Measurements from ENCODE around the gene SIMC1.

SIMC1 gene

DNA sequence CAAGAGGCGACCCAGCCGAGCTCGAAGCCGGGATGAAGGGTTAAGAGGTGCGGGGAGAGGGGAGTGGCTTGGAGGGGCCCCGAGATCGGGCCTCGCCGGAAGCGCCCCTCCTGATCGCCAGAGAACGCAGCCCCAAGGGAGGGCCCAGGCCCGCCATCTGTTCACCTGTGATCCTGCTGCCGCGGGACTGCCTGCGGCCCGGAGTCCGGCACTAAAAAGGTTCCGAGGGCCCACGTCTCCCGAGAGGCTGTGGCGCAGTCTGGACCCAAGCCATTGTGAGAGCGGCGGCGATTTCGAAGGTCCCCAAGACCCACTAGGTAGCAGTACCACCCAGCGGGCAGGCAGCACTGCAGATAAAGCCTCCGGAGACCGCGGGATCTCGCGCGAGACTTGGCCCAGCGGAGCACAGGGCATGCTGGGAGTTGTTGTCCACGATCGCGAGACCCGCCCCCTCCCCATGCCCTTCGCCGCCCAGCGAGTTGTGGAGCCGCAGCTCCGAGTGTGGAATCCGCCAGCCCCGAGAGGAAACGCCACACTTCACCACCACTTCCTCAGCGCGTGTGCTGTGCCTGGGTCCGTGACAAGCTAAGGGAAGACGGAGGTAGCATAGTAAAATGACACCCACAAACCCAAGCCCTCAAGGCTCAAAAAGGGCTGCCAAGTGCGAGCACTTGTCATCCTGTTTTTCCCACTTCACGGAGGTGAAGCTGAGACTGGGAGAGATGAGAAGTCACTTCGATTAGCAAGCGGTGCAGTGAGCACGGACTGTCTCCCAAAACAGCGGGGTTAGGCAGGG, 123.4 kb downstream of the SIMC1 start, which contains the start of gene KIAA1191:
KIAA1191 (minus strand) TSS at position 328 of the 796 bp plus-strand sequence. CDS start 2,256 bp downstream, outside the sequence.
- DNase-seq (ENCODE audit: low read depth in 3 of 3): peak; percentile 87 to 93 (median 88)

DNA sequence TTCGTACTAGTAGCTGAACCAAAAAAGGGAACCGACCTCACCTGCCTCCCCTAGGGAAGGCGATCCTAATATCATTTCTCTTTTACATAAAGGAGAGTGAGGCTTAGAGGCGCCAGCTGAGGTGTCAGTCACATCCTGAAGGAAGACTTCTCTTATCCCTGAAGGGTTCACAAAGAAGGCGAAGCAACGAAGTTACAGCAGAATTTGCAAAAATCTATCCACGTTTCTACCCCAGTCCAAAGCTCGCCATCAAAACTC, 123.9 kb downstream of the SIMC1 start:
- DNase-seq (ENCODE audit: low read depth in 3 of 3): no peak

DNA sequence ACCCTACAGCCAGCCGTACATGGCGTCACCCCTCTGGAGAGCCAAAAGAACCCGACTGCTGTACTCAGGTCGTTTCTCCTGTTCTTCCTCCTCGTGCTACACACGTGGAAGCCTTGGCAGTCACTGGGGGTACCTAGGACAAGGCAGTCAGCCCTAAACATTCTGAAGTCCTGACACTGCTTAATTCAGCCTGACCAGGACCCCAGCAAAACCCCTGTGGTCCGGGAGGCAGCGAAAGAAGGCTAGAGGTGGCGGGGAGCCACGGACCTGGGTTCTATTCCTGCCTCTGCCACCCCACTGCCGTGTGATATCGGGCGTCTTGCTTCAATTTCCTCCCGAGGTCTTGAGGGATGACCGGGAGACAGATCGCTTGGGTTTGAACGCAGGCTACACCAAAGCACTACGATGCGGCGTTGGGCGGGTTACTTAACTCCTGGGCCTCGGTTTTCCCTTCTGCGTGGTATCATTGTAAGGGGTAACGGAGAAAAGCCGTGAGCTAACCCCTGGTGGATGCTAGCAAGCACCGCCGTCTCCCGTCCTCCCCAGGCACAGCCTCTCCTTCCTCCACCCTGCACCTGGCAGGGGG, 126.6 kb downstream of the SIMC1 start:
- no peak for DNase-seq (ENCODE audit: low read depth in 3 of 3)

DNA sequence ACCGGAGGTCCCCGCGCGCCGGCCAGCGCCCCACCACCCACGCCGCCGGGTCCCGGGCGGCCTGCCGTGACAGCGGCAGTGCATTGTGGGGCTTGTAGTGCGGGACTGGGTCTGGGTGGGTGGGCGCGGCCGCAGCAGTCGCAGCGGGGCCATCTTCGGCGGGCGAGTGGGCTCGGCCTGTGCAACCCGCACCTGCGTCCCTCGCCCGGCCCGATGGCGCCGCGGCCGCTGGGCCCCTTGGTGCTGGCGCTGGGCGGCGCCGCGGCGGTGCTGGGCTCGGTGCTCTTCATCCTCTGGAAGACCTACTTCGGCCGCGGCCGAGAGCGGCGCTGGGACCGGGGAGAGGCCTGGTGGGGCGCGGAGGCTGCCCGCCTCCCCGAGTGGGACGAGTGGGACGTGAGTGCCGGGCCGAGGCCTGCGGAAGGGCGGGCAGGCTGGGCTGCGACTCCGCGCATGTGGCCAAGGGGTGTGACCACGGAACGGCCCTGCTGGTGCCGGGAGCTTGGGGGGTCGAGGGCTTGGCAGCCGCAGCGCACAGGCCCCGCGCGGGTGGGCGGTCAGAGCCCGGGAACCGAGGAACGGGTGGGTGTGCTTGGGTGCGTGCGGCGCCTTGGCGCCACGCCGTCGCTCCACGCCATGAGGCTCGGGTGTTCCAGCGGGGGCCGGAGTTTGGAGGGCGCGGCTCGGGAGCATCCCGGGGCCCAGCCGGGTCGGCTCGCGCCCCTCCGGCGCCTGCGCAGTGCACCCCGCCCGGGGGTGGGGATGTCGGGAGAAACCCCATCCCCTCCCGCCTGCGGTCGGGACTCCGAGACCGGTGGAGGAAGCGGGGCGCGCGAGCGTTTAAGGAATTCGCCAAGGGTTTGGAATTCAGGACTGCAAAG, 127.4 kb downstream of the SIMC1 start, which contains the start of gene ARL10:
ARL10 (plus strand) TSS at position 137 of the 881 bp plus-strand sequence; CDS start at position 214, 77 bp downstream.
- DNase-seq (ENCODE audit: low read depth in 3 of 3): peak in 2 of 3 experiments; percentile 44 to 51

DNA sequence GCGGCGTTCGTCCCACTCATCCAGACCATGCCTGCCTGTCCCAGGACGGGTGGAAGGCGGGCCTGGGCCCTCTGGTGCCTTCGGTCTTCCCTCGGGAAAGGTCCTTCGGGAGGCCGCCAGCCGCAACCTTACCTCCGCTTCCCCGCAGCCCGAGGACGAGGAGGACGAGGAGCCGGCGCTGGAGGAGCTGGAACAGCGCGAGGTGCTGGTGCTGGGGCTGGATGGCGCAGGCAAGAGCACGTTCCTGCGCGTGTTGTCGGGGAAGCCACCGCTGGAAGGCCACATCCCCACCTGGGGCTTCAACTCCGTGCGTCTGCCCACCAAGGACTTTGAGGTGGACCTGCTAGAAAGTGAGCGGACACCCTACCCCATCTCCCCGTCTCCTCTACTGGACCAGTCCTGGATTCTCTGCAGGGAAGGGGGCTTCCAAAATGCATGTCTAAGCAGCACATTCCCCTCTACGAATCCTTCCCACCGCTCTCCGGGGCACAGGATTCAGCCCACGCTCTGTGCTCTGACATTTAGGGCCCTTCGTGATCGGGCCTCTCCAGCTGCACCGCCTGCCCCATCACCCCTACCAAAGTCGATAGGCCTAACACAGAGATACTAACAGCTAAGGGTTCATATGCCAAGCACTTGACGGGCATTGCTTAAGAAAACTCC, 128.1 kb downstream of the SIMC1 start:
- no peak for DNase-seq (ENCODE audit: low read depth in 3 of 3)

DNA sequence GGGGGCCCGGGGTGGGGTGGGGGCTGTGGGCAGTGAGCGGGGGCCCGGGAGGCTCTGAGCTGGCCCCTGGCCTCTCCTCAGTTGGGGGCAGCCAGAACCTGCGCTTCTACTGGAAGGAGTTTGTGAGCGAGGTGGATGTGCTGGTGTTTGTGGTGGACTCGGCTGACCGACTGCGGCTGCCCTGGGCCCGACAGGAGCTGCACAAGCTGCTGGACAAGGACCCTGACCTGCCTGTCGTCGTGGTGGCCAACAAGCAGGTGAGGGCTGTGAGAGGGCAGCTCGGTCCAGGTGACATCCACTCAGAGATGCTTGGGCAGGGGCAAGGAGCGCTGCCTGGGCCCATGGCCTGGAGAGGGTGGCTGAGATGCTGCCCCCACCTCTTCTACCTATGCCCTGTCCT, 130.5 kb downstream of the SIMC1 start:
- no peak for DNase-seq (ENCODE audit: low read depth in 3 of 3)

DNA sequence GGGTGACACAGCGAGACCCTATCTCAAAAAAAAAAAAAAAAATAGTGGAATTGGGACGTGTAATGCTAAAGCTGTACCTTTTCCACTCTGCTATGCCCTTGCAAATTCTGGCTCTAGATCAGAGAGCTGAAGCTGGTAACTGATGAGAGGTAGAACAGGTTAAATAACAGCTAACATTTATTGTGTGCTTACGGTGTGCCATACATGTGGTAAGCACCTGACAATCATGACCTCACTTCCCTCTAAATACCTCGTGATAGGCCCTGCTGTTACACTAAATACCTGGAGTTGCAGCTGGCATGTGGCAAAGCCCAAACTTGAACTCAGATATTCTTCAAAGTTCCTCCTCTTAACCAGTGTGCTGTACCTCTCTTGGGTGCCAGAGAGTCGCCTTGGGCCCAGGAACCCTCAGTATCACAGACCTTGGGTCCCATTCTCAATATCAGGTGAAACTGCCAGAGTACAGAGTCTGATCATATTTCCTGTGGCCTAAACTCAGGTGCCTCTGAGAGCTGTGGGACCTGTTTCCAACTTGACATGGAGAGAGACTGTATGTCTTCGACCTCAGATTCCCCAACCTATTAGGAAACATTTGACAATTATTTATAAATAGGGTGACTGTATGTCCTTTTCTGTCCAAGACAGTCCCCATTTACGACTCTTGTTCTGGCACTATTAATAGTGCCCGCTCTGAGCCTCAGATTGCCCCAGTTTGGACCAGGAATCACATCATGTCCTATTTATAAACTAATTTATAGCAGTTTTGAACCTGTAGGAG, 131.9 kb downstream of the SIMC1 start:
- DNase-seq (ENCODE audit: low read depth in 3 of 3): no peak

DNA sequence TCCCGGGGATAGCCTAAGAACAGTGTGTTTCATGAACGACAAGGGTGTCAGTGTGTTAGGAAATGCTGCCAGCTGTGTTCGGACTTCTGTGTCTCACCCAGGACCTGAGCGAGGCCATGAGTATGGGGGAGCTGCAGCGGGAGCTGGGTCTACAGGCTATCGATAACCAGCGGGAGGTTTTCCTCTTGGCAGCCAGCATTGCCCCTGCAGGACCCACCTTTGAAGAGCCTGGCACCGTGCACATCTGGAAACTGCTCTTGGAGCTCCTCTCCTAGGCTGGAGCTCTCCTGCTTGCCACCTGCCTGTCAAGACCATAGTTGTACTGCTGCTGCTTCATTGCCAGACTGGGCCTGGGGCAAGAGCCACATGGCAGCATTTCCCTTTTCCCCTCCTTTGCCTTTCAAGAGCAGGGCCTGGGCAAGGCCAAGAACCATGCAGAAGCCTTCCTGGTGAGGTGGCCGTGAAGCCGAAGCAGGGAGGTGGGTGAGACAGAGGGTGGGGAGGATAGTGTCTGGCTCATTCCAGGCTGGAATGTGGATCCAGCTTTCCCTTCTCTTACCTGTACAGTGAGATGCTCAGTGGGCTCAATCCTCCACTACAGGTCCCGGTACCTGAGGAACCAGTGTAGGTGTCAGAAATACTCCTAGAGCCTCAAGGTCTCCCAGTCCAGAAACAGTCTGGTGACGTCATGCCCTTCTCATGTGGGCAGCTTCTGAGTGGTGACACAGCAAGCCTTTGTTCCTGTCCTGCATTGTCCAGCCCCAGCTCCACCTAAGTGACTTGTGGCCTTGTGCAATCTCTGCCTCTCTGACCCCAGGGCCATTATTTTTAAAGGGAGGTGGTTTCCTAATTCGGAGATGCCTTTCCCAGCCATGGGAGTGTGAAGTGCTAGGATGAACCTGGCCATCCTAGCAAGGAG, 133.7 kb downstream of the SIMC1 start:
- DNase-seq (ENCODE audit: low read depth in 3 of 3): no peak

DNA sequence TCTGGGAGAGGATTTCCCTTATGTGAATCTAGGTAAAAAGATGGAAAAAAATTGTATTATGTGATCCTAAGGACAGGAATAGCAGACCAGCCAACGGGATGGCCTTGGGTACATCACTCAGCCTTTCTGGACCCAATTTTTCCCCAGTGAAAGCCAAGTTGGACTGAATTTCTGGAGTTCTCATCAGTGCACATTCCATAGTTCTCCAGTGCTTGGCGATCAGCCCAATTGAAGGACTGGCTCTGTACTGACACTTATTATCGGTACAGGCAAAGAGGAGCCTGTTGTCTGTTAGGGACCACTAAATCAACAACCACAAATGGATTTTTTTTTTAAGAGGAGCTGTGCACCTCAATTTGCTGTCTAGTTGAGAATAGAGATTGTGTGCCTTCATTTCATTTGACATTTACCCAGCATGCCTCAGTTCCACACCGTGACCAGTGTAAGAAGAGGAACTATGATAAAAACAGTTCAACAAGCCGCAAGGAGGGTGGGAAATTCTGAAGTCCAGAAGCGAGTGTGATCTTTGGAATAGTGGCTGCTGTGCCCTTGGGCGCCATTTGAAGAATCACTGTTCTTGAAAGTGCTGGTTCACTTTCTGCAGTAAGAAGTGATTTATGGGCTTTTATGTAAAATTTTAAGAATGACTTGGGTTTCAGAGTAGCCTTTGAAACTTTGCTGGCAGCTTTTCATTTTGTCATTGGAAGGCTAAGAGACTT, 135.0 kb downstream of the SIMC1 start:
- no peak for DNase-seq (ENCODE audit: low read depth in 3 of 3)

DNA sequence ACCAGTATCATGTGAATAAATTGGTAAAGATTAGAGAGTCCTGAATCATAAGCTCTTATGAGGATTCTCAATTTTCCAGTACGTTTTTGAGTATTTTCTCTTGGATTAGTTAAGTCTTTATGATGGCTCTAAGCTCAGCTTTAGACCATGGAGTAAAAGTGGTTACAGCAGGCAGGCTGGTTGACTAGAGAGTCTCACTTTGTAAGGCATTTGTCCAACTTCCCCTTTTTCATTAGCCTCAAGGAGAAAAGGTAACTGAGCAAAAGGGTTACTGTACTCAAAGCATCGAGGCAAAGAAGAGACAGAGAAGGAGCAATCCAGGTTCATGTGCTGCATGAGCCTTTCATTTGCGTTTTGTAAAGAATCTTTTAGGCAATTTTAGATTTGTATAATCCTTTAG, 141.7 kb downstream of the SIMC1 start:
- DNase-seq (ENCODE audit: low read depth in 3 of 3): no peak

DNA sequence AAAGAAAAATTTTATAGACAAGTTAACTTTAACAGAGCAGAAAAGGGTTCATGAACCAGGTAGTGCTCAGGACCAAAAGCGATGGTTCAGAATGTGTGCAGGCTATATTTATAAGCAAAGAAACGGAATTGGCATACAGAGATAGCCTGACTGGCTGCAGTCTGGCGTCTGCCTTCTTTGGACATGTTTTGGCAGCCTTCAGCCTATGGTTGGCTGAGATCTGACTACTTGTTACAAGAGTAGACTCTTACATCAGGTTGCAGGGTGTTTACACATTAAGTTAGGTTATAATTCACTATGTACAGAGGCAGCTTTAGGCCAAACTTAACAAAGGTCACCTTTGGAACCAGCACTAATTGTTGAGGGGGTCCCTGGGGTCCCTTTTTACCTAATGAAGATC, 143.2 kb downstream of the SIMC1 start:
- DNase-seq (ENCODE audit: low read depth in 3 of 3): no peak

DNA sequence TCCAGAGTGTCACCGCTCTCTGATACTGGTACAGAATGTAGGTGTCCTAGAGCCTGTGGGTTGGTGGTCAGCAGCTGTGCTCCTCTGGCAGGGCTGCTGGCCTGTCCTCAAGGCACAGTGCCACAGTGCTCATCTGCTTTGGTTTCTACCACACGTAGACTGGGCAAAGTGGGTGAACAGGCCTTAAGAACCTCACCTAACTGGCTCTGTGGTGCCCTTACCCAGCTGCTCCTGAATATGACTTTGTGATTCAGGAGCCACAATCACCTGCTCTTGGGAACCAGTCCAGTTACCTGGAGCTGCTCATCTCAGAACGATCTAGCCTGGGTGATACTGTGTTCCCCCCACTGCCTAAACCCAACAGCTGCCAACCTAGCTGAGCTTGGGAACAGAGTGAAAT, 143.8 kb downstream of the SIMC1 start:
- DNase-seq (ENCODE audit: low read depth in 3 of 3): no peak

DNA sequence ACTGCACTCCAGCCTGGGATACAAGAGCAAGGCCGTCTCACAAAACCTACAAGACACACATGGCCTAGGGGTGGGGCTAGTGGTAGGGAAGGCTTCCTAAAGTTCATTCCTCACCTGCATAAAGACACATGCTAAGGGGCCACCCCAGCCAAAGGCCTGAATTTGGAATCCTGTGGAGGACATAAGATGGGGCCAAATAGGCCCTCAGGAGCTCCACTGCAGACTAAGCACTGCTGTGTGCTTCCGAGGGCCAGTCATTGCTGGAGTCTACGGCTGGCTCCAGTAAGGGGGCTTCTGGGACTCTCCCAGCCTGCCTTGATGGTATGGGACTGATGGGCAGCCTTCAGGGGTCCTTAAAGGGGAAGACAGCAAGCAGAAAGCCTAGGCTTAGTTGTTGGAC, 144.5 kb downstream of the SIMC1 start:
- DNase-seq (ENCODE audit: low read depth in 3 of 3): no peak

DNA sequence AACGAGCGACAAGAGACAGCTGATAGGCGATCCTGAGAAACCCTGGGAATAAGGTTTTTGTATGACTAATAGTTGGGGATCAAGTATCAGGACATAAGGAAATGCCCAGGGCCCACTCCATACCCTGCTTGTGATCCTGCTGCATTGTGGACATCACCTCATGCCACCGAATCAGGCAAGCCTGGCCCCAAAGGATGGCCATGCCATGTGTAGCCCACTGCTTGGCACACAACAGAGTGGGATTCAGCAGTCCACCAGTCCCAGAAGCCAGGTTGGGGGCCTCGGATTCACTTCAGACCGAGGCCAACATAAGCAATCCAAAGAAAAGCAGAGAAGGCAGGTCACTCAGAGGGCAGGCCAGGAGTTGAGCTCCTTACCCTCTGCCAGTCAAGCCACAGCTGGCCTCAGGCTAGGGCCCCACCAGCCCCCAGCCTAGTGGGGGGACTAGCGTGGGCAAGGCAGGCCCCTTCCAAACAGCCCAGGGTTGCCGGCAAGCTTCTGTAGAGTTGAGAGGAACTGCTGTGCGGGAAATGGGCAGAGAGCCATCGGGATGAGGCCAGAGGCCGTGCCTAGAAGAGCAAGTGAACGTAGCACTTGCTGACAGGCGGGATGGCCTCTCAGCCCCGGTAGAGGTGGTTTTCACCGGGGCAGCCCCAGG, 145.2 kb downstream of the SIMC1 start:
- DNase-seq (ENCODE audit: low read depth in 3 of 3): no peak

DNA sequence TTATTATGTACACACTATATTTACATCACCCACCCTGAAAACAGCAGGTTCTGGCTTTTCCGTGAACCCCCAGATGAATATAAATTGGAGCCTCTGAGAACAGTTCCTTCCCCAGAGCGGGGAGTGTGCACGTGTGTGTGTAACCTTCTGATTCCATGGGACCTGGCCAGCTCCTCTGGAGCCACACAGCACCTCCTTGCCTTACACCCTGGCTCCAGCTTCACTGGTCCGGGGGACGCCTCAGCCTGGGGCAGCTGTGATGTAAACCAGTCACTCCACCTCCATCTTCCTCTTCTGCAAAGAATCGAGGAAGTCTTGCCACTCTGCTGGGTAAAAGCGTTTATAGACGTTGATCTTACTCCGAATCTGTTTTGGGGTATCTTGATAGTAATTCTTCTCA, 145.7 kb downstream of the SIMC1 start:
- no peak for DNase-seq (ENCODE audit: low read depth in 3 of 3)

DNA sequence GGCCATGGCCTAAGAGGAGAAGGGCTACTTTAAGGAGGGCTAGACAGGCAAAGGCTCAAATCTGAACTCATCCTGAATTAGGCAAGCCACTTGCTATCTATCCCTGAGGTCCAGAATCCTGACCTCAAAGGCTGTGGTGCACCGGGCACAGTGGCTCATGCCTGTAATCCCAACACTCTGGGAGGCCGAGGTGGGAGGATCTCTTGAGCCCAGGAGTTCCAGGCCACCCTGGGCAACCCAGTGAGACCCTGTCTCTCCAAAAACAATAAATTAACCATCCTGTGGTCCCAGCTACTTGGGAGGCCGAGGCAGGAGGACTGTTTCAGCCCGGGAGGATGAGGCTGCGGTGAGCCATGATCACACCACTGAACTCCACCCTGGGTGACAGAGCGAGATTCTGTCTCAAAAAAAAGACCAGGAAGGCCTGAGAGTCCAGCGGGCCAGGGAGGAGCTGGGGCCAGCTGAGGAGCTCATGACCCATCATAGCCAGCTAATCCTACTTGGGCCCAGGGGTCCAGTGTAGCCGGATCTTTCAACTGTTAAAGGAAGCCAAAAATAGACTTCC, 146.2 kb downstream of the SIMC1 start:
- no peak for DNase-seq (ENCODE audit: low read depth in 3 of 3)

DNA sequence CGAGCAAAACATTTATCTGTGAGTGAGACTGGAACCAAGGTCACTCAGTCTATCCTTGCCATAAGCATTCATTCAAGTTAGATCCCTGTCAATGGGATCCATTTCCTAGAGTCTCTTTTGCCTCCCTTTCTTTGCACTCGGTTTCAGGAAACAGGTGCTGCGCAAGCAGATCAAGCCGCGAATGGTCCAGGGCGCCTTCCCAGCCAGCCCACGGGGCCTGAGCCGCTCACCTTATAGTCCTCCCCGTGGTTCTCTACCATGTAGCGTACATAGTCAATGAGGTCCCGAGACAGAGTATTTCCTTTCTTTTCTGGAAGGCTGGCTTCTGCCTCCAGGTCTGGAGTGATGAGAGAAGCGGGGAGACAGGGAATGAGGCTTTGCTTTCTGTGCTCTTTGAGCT, 146.8 kb downstream of the SIMC1 start:
- DNase-seq (ENCODE audit: low read depth in 3 of 3): no peak

DNA sequence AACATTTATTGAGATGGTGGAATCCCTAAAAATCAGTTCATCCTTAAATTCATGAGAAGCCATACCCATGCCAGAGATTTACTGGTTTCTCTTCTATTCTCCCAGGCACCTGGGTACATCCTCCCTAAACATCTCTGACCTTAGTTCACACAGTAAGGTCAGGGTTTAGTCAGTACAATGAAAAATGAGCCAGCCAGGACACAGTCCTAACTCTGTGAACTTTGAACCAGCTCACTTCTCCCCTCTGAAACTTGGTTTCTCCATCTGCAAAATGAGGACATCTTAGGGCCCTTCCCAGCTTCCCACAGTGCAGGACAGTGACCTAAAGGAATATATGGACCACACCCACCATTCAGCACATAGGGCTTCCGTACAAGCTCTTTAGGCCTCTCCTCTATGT, 148.3 kb downstream of the SIMC1 start:
- DNase-seq (ENCODE audit: low read depth in 3 of 3): no peak
